Breast epithelium (tissue), 4 donors: ENCODE measurements around the gene PRKD1. TPM values are rescaled to one million over a fixed set of nuclear protein-coding genes. Genes with fewer than 3 reads are reported as not detected.
A peak's percentile ranks its signal among the peaks of the same experiment; 100 is the strongest.

Experiments used
- DNase-seq, 2 donors: peaks; one replicate each; pipeline ENCODE4 v3.0.0-alpha.2; 2019; ENCODE audit warnings: low spot score in 2 of 2
- H3K27ac ChIP-seq, 2 donors: fragments of 200-600 bp; sonication (generic) in 1 of 2; one replicate each; pipeline ENCODE4 v1.5.1; 2016 to 2019; ENCODE audit warnings: mild to moderate bottlenecking in 1 of 2
- H3K27me3 ChIP-seq, 2 donors: fragments of 200-600 bp; sonication (generic) in 1 of 2; one replicate each; pipeline versions ENCODE4 v1.5.1 to v1.6.0; 2017 to 2019; ENCODE audit warnings: control low read depth in 1 of 2, mild to moderate bottlenecking in 1 of 2
- H3K36me3 ChIP-seq: fragments of 200-600 bp; one replicate; pipeline ENCODE4 v1.5.1; 2019
- H3K4me1 ChIP-seq, 2 donors: fragments of 200-600 bp; sonication (generic); one replicate each; pipeline ENCODE4 v1.5.1; 2016 to 2019; ENCODE audit warnings: control low read depth in 1 of 2
- H3K4me3 ChIP-seq, 3 donors: fragments of 200-600 bp; sonication (generic); 1 replicate in 2 of 3; 2 replicates in 1 of 3; pipeline ENCODE4 v1.5.1; 2016 to 2019; ENCODE audit warnings: mild to moderate bottlenecking in 3 of 3, moderate library complexity in 2 of 3
- H3K9me3 ChIP-seq, 2 donors: fragments of 200-600 bp; sonication (generic) in 1 of 2; one replicate each; pipeline ENCODE4 v1.5.1; 2016 to 2019; ENCODE audit warnings: control low read depth in 1 of 2
- POLR2A ChIP-seq: fragments of 450-650 bp; IDR thresholded peaks from one replicate; pipeline ENCODE4 v1.6.1; 2016; ENCODE audit warnings: antibody characterized with exemption, mild to moderate bottlenecking, moderate library complexity
- POLR2AphosphoS5 ChIP-seq, 3 donors: sonication (generic); formaldehyde crosslinking; IDR thresholded peaks; one replicate each; pipeline ENCODE4 v1.6.1; 2017; ENCODE audit warnings: antibody characterized with exemption in 3 of 3
- intact Hi-C: fragments of 100-400 bp; cut with DNase I; formaldehyde crosslinking; loops from one replicate; pipeline ENCODE4 v1.15.1; 2023; ENCODE audit warnings: low total_unique reads
- total RNA-seq, 3 donors: library from RNA; depleted of rRNA; stranded (reverse); fragments of >200 nt; gene quantifications; one replicate each; pipeline ENCODE4 v1.1.0, GENCODE V29; 2016
- TF ChIP-seq, protein P1 (sequence below), 3 donors: fragments of 450-650 bp; IDR thresholded peaks; one replicate each; pipeline ENCODE4 v1.5.1; 2016 to 2017; ENCODE audit warnings: antibody characterized with exemption in 3 of 3, mild to moderate bottlenecking in 3 of 3, moderate library complexity in 3 of 3

PRKD1 gene
- total RNA-seq, 3 donors from 2014 or later, result 14.1 to 26.1 (median 22.7) TPM

DNA sequence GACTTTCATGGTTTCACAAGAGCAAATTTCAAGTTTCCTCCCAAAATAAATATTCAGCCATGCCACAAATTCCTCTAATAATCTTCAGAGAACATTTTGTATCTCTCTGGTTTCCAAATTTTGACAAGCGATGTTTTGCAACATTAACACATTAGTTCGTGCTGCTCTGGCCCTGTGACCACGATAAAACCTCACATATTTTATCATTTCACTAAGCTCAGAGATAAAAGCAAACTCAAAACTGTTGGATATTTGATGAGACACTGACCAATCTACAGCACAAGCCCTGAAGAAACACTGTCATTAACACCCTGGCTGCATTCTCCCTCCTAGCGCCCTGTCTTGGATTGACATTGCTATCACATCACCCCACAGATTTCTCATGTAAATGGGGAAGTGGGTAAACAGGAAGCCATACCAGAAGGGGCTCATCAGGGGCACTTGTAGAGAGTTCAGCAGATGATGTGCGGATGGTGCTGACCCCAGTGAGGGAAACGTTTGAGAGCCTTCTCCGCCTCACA lies 264.3 kb downstream of the PRKD1 start:
- no peak for DNase-seq
- Histone ChIP-seq H3K9me3 (no peaks in the 10 kb centered on the region), H3K4me1 (no peaks in the 10 kb centered on the region), H3K36me3 (no peaks in the 10 kb centered on the region), H3K27ac (no peak overlapping the region), H3K4me3 (no peak overlapping the region), H3K27me3 (no peaks in the 10 kb centered on the region)
- intact Hi-C loops, result no loop called here
- TF ChIP-seq, protein P1, sequence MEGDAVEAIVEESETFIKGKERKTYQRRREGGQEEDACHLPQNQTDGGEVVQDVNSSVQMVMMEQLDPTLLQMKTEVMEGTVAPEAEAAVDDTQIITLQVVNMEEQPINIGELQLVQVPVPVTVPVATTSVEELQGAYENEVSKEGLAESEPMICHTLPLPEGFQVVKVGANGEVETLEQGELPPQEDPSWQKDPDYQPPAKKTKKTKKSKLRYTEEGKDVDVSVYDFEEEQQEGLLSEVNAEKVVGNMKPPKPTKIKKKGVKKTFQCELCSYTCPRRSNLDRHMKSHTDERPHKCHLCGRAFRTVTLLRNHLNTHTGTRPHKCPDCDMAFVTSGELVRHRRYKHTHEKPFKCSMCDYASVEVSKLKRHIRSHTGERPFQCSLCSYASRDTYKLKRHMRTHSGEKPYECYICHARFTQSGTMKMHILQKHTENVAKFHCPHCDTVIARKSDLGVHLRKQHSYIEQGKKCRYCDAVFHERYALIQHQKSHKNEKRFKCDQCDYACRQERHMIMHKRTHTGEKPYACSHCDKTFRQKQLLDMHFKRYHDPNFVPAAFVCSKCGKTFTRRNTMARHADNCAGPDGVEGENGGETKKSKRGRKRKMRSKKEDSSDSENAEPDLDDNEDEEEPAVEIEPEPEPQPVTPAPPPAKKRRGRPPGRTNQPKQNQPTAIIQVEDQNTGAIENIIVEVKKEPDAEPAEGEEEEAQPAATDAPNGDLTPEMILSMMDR (IDR thresholded peaks at IDR 0.05), result no peak
- TF ChIP-seq POLR2A (no peak), POLR2AphosphoS5 (IDR thresholded peaks at IDR 0.05) (peak in 1 of 3 donors; percentile 62)

DNA sequence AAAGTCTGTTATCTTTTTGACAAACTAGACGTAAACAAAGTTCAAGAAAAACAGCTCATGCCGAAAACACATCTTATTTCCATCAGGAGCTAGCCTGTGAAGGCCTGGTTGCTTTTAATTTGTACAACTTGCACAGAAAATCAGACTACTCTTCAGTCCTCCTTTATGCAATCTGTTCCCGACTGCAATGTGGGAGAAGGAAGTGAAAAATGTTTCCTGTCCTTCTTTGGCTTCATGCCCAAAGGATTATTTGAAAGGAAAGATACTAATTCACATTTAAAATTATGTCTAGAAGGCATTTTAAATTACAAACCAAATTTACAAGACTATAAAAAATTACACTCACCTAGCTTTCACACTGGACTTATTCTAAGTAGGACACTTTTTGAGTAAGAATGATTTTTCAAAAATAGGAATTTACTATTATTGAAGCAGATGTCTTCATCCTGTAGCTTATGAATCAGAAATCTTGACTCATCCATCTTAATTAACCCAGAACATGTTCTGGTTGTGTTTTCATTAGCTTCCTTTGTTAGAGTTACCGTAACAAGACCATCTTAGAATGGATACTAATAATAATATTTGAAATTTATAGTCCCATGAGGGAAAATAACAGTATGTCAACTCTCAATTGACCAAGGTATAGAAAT lies 272.6 kb downstream of the PRKD1 start:
- DNase-seq, result no peak
- Histone ChIP-seq H3K27me3 (no peaks in the 10 kb centered on the region), H3K27ac (no peak overlapping the region), H3K4me1 (no peaks in the 10 kb centered on the region), H3K36me3 (no peaks in the 10 kb centered on the region), H3K4me3 (no peak overlapping the region), H3K9me3 (no peaks in the 10 kb centered on the region)
- TF ChIP-seq, protein P1 (IDR thresholded peaks at IDR 0.05), result no peak
- TF ChIP-seq POLR2A (no peak), POLR2AphosphoS5 (IDR thresholded peaks at IDR 0.05) (no peak)
- intact Hi-C loops, result no loop called here

DNA sequence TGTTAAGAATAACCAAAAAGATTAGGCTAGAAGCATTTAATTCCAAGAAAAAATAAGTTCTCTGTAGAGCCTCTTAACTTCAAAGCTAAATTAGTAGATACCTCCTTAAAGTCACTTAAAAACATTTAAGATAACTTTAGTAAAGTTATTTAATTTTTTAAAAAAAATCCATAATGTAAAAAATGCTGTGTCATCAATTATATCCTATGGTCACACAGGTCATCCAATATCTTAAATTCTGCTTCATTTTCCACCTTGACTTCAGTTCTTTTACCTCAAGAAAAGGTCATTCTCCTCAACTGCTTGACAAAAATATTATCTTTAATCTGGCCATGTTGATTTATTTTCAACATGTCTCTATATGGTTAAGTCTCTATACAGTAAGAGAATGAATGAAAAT lies 274.3 kb downstream of the PRKD1 start:
- intact Hi-C loops, result no loop called here
- no peaks in the 10 kb centered on the region for H3K4me1 ChIP-seq
- TF ChIP-seq POLR2AphosphoS5 (IDR thresholded peaks at IDR 0.05), result no peak
- TF ChIP-seq, protein P1 (IDR thresholded peaks at IDR 0.05), result no peak
- no peak for TF ChIP-seq POLR2A
- H3K36me3 ChIP-seq, result no peaks in the 10 kb centered on the region
- no peak overlapping the region for H3K27ac ChIP-seq
- H3K27me3 ChIP-seq, result no peaks in the 10 kb centered on the region
- DNase-seq, result no peak
- H3K4me3 ChIP-seq, result no peak overlapping the region
- peaks cover 3 to 7% of the 10 kb centered on the region in 2 donors for H3K9me3 ChIP-seq

DNA sequence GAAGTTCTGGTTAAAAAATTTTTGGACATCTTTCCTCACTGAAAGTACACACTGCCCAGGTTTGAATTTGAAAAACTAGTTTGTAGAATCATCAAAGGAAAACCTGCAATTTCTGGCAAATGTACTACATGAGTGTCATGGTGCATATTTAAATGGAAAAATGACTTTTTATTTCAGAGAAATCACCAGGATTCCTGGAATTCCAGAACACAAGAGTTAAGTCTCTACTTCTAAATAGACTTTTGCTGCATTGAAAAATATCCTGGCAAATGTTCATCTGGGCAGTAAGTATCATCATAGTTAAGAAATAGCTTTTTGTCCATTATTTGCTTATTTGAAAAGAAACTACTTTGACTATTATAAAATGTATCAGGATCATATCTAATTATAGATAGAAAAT lies 275.1 kb downstream of the PRKD1 start:
- DNase-seq, result no peak
- H3K9me3 ChIP-seq, result peaks cover 11 to 14% of the 10 kb centered on the region in 2 donors
- H3K4me3 ChIP-seq, result no peak overlapping the region
- no peaks in the 10 kb centered on the region for H3K27me3 ChIP-seq
- intact Hi-C loops, result no loop called here
- no peaks in the 10 kb centered on the region for H3K36me3 ChIP-seq
- no peak overlapping the region for H3K27ac ChIP-seq
- TF ChIP-seq POLR2A (no peak), POLR2AphosphoS5 (IDR thresholded peaks at IDR 0.05) (no peak)
- TF ChIP-seq, protein P1 (IDR thresholded peaks at IDR 0.05), result no peak
- no peaks in the 10 kb centered on the region for H3K4me1 ChIP-seq

DNA sequence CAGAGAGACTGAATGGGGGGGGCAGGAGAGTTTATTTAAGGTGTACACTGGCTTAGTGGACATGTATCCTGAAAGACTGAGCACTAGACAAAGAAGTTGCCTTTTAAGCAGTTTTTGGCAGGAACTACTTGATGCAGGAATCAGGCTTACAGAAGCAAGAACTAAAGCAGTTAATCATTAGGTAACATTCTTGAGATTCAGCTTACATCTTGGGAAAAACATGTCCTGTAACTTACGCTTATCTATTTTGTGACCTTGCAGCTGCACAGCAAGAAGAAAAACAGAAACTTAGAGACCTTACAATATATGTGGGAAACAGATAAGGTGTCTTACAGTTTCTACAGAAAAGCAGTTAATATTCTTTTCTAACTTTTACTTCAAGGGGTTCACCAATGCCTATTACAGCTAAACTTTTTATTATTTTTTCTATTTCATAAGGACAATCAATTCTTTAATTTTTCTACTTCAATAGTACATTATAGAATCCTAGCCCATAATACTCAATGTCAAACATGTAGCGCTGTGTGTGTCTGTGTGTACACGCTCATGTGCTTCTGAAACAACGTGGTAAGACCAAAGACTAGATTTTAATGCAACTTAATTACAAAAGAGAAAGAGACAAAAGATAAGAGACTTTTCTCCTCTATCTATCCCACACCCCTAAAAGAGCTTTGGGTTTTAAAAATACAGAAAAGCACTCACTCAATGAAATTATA lies 276.9 kb downstream of the PRKD1 start:
- intact Hi-C loops, result no loop called here
- peaks cover 17 to 18% of the 10 kb centered on the region in 2 donors for H3K9me3 ChIP-seq
- H3K27ac ChIP-seq, result no peak overlapping the region
- H3K36me3 ChIP-seq, result no peaks in the 10 kb centered on the region
- H3K4me1 ChIP-seq, result no peaks in the 10 kb centered on the region
- no peak overlapping the region for H3K4me3 ChIP-seq
- no peaks in the 10 kb centered on the region for H3K27me3 ChIP-seq
- no peak for DNase-seq
- TF ChIP-seq, protein P1 (IDR thresholded peaks at IDR 0.05), result no peak
- TF ChIP-seq POLR2AphosphoS5 (IDR thresholded peaks at IDR 0.05), result no peak
- no peak for TF ChIP-seq POLR2A
